CD4-positive, alpha-beta T cell treated with Interferon gamma for 1 hour (primary cell): ENCODE results near the gene CNTN2.

Experiments
- DNase-seq: peaks from one replicate; pipeline ENCODE4 v3.0.0-alpha.2; 2020

CNTN2 gene, protein sequence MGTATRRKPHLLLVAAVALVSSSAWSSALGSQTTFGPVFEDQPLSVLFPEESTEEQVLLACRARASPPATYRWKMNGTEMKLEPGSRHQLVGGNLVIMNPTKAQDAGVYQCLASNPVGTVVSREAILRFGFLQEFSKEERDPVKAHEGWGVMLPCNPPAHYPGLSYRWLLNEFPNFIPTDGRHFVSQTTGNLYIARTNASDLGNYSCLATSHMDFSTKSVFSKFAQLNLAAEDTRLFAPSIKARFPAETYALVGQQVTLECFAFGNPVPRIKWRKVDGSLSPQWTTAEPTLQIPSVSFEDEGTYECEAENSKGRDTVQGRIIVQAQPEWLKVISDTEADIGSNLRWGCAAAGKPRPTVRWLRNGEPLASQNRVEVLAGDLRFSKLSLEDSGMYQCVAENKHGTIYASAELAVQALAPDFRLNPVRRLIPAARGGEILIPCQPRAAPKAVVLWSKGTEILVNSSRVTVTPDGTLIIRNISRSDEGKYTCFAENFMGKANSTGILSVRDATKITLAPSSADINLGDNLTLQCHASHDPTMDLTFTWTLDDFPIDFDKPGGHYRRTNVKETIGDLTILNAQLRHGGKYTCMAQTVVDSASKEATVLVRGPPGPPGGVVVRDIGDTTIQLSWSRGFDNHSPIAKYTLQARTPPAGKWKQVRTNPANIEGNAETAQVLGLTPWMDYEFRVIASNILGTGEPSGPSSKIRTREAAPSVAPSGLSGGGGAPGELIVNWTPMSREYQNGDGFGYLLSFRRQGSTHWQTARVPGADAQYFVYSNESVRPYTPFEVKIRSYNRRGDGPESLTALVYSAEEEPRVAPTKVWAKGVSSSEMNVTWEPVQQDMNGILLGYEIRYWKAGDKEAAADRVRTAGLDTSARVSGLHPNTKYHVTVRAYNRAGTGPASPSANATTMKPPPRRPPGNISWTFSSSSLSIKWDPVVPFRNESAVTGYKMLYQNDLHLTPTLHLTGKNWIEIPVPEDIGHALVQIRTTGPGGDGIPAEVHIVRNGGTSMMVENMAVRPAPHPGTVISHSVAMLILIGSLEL

DNA sequence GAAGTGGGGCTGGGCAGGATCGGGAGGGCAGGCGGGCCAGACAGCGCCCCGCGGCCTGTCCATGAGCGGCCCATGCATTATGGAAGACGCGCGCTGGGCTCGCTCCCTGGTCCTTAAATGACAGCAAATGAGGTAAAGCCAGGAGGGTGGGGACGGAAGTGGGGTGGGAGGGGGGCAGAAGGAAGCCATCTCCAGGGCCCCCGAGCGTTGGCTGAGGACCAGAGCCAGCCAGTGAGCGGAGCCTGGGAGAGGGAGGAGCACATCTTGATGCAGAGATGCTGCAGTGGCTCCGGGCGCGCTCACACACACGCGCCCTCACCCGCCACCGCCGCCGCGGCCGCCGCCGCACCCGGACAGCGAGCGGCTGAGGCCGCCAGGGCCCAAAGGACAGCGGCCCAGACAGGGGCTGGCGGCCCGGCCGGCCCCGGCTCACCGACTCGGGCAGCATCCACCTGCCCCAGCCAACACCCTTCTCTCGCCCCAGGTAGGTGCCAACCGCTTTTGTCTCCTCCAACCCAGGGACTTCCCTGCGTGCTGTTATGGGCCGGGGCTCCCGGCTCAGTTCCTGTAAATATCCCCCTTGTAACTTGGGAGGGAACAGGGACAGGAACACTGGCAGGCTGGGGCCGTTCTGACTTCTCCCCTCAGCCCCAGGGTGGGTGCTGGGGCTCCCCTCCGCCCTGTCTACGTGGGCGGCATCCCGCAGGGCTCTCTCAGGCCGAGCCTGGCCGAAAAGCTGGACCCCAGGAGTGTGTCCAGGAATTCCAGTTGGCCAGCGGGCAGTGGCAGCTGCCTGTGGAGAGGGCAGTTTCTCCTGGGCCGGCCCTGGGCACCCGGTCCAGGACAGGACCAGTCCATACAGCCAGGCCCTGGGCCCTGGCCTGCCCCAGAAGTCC, at the start of gene CNTN2:
CNTN2 (plus strand) TSS at position 302 of the 896 bp plus-strand sequence. CDS start 9,974 bp downstream, outside the sequence.
- no peak for DNase-seq

DNA sequence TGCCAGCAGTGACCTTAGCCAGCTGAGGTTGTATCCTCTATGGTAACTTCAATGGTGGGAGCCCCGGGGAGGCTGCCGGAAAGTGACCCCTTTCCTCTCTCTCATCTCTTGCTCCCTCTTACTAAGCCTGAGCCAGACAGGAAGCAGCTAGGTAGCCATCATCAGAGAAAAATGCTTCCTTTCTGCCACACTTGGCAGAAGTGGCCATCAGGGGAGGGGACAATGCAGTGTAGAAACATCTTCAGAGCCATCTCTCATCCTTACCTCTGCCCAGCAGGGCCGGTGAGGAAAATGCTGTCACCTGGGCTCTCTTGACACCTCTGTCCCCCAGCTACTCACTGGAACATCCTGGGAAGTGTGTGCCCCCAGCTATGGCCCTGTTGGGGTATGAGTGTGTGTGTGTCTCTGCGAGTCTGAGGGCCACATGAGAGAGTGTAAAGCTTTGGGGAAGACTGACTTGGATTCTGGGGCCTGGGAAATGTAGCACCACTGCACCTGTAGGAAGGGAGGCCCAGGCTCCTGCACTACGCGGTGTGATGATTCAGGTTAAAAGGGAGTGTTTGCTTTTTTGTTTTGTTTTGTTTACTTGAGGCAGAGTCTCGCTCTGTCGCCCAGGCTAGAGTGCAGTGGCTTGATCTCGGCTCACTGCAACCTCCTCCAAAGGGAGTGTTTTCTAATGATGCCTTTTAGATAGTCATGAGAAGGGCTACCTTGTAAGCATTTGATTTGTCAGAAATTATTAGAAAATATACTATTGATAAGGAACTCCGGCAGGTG, 48.7 kb upstream of the CNTN2 start:
- DNase-seq, result no peak

DNA sequence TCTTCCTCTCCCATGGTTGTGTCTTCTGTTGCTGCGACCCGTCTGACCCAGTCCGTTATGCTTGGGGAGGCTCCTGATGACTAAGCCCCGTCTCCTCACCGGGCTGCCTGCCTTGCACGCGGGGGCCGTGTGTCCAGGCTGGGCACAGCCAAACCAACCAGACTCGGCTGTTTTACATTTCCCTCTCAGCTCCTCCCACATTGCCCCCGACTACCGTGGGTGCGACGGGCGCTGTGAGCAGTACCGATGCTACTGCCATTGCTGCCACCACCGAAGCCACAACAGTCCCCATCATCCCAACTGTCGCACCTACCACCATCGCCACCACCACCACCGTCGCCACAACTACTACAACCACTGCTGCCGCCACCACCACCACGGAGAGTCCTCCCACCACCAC, 46.0 kb upstream of the CNTN2 start:
- DNase-seq, result no peak

DNA sequence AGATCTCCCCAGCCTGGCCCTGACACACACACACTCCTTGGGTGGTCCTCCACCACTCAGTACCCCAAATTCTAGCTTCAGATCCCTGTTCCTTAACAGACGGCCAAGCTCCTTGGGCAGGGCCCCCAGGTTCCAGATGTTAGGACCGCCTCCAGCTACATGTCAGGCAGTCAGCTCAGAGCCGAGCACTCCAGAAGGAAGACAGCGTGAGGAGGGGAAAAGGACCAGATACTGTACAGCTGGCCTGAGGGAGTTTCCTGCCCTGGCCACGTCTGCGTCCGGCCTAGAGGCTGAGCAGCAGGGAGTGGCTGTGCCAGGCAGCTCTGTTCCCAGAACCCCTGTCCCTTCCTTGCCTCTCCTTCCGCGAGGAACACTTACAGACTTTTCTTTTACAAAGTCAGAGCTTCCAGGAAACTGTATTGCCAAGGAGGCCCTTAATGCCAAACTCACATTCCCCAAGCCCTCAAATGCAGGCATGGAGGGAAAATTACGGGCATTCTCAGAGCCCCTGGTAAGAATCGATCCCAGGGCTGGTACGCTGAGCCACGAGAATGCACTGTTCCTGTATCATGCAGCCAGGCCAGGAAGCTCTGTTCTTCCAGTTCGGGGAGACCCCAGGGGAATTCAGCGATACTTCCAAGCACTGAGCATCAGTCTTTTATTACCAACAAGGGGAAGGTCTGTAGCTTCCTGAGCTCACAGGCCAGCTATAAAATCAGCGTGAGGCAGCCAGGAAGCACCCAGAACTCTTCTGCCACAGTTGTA, 45.2 kb upstream of the CNTN2 start:
- no peak for DNase-seq

DNA sequence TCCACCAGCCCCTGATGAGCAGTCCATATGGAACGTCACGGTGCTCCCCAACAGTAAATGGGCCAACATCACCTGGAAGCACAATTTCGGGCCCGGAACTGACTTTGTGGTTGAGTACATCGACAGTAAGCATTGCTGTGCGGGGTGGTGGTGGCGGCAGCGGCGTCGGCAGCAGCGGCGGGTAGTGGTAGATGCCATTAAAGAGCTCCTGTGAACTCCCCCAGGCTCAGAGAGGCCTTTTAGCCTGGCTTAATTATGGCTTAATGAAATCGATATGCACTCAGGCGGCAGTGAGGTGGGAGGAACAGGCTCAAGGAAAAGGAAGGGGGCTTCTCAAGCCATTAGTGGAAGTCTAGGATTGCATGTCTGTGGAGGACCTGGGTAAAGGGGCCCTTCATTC, 41.9 kb upstream of the CNTN2 start:
- no peak for DNase-seq

DNA sequence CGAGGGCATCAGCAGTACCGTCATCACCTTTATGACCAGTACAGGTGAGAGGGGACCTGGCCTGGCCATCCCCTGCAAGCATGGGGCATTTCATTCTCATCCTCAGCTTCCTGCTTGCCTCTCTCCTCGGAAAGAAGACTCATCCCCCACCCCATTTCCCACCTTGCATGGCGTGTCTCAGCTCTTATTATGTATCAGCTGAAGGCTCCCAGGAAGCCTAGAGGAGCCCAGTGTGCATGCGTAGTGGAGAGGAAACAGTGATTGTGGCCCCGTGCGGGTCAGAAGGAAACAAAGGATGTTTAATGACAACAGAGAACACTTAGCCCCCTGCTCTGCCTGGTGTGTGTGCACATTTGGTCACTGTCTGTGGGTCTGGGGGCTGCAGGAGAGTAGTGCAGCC, 40.3 kb upstream of the CNTN2 start:
- DNase-seq, result no peak

DNA sequence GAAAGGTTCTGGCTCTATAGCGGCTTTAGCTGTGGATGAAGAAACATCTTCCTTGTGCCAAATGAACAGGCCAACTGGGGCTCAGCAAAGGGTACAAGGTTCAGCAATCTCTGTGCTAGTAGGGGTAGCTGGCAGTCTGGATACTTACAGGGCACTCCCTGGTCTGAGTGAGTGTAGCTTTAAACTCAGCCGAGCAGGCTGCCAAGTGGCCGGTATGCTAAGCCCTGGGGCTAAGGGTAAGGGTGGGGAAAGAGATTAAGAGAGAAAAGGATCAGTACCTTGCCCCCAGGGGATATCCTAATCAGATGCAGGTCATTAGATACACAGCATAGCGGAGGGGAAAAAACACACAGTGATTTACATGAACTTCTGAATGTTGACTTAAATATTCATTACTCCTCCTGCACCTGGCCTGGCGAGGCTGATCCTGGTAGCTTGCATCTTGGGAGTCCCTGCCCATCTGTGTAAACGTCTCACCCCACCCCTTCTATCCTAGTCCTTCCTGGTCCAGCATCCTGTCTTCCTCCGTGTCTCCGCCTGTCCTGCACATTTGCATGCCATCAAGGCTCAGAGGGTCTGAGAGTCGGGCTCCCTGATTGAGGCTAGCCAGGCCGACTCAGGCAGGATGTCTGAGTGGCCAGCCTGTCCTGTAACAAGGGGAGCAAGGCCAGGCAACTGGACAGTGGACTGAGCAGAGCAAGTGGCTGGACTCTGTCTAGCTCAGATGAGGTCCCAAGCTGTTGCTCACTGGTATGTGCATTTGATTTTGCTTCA, 39.5 kb upstream of the CNTN2 start:
- no peak for DNase-seq

DNA sequence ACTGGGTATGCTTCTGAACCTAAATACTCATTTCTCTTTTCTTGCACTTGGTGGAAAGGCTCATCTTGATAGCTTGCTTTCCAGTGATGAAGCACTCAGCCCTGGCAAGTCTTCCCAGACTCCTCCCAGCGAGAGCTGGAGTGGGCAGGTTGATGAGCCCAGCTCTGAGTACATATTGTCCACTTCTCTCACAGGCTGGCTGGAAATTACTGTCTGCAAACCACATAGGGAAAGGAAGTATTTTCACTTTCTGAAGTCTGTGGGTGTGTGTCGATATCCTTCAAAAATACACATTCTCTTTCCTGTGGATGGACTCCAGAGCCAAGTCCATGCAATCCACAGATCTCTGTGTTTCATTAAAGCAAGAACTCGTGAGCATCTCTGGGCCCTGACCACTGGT, 38.7 kb upstream of the CNTN2 start:
- DNase-seq, result no peak

DNA sequence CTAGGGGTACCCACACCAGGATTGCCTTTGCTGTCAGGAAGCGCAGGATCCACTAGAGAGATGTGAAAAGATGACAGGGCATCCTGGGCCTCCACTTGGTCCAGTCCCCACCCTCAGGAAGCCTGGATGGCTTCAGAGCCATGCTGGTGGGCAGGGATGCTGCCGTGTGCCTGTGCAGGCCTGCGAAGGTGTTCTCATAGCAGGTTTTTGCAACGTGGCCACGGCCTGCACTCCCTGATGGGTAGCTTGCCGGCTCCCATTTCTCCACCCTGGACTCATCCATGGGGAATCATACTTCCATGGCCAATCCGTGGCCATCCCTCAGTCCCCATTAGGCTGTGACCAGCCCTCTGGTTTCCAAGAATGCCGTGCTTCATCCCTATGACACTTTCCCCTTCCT, 34.1 kb upstream of the CNTN2 start:
- DNase-seq, result no peak

DNA sequence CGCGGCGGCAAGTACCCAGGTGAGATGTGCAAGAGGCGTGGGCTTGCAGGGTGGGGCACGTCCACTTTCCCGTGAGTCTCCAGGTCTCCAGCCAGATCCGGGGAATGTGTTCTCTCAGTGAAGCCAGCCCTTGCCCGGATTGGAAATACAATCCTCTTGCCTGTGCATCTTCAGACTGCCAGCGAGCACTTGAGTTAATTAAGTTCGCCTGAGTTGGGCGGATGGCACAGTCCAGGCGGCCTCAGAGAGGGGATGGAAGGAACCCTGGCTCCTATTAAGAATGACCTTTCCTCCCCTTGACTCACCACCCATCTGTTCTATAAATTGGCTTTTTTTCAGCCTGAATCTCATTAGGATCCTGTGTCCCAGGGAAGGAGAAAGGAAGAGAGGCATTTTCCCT, 33.3 kb upstream of the CNTN2 start:
- no peak for DNase-seq

DNA sequence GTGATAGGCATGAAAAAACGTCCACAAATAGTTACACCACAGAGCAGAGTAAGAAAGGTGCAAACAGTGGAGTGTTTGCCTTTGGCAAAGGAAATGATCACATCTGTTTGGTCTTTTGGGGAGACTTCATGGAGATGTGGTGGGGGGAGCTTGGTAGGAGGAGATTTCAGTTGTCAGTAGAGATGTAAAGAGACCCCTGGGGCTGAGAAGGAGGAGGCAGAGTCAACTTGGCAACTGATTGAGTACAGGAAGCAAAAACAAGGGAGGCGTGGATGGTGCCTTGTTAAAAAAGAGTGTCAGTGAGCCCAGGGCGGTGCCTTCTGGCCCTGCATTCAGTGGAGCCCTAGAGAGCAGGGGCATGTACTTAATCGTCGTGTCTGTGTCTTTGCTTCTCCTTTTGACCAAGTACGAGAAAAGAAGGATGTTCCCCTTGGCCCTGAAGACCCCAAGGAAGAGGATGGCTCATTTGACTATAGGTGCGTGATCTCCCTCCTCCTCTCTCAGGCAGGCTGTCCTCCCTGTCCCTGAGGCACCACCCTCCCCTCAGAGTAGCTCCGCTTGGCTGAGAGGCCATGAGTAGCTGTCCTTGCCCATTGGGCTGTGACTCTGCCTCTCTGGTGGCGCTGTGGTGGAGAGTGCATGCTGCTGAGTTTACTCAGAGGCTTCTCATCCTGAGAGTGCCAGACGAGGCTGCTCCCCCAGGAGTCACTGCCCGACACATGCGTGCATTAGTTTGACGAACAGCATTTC, 30.4 kb upstream of the CNTN2 start:
- DNase-seq, result no peak

DNA sequence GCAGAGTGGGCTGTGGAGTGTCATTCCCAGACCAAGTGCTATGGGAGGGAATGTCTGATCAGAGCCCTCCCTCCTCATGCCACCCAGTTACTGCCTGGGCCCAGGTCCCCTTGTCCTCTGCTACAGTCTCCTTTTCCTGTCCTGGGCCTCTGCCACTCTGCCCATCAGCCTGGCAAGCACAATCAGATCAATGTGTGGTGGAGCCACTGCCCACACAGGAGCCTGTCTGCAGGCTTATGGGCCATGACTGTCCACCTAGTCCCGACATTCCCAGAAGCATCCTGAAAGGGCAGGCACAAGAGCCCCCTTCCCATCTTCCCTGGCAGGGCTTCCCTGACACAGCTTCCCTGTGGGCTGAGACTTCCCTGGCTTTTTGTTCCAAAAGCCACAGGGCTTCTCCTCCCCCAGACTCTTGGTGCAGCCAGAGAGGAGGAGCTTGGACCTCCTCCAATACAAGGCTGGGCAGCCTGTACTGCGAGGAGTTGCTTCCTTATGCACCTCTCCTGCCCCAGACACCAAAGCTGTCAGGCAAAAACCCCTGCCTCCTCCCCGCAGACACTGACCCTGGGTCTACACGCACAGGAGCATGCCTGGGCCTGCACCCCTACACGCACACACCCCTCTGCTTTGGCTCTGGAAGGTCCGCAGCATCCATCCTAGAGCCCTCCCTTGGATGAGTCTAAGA, 29.2 kb upstream of the CNTN2 start:
- DNase-seq, result no peak

DNA sequence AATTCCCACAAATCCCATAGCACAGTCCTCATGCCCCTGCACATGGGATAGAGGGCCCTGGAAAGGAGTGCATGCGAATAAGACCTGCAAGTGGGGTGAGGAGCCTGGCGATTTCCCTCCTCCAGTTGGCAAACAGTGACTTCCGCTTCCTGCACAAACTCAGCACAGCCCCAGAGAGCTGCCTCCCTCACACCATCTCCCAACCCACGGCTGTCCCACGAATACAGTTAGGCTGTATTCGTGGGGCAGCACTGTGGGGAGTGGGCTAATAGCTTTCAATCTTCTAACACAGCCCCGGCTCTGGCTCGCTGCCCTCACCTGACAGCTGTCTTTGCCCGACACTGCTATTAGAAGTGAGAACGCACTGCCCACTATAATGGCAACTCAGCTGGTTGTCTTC, 28.2 kb upstream of the CNTN2 start:
- no peak for DNase-seq

DNA sequence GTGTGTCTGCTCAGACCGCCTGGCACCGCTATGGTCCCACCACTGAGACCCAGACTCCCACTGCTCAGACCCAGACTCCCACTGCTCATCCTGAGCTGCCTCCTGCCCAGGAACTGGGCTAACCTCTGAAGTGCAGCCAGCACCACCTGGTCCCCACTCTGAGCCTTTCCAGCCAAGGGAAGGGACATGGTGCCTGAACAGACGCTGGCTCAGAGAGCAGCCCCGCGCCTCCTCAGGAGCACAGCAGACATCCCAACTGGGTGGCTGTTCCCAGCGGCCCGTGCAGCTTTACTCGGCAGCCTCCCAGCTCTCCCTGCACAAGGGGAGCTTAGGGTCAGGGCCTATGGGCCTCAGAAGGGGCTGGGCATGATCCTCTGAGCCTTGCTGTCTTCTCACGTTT, 27.8 kb upstream of the CNTN2 start:
- no peak for DNase-seq

DNA sequence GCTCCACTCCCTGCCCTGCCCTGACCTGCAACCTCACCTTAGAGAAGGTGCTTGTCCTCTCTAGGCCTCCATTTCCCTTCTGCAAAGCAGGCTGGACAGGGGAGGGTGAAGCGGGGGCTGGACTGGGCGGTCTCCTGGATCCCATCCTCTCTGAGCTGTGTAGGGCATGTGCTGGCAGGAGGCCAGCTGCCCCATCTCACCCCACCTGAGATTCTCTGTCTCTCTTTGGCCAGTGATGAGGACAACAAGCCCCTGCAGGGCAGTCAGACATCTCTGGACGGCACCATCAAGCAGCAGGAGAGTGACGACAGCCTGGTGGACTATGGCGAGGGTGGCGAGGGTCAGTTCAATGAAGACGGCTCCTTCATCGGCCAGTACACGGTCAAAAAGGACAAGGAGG, 26.9 kb upstream of the CNTN2 start:
- no peak for DNase-seq

DNA sequence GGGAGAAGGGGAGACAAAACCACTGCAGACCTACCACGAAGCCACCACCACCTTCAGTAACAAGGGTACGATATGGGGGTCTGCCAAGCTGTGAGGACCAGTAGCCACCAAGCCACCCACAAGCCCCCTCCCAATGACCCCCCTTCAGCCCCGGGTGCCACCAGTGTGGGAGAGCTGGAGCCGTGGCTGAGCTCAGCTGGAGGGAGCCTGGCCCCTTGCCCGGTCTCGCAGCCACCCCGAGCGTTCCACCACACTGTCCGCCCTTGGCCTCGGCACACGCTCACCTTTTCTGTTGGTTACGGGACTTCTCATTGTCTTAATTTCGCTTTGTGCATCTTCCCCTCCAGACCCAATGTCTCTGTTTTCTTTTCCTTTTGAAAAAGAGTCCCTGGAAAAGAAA, 26.4 kb upstream of the CNTN2 start:
- no peak for DNase-seq

DNA sequence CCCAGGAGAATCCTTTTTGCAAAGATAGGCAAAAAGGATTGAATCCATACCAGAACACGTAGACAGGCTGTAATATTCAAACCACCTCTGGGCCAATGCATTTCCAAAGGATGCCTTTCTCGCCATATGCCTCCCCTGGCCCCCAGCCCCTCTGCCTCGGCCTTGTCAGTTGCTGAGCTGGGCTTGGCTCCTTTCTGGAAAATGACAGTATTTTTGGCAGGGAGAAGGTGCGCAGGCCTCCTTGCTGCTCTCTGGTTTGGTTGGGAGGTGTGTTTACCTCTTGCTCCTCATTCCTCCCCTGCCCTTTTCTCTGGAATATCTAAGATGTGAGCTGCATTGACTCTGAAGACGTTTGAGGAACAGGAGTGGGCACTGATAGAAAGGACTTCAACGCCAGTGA, 26.0 kb upstream of the CNTN2 start:
- DNase-seq, result no peak

DNA sequence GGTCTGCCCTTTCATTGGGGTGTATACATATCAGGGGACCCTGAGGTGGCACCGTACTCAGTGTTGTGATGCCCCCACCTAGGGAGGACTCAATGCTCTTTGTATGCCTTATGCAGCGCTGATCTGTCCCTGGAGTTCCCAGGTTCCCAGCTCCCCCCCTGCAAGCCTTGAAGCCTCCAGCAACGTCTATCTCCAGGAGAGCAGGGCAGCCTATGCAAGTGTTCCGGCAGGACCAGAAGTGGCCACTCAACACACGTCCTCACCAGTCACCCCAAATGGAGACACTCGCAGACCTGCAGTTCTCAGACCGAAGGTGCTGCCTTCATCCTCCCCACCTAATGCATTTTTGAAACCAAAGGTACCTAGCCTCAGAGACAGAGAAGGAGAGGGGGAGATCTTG, 25.2 kb upstream of the CNTN2 start:
- DNase-seq, result no peak

DNA sequence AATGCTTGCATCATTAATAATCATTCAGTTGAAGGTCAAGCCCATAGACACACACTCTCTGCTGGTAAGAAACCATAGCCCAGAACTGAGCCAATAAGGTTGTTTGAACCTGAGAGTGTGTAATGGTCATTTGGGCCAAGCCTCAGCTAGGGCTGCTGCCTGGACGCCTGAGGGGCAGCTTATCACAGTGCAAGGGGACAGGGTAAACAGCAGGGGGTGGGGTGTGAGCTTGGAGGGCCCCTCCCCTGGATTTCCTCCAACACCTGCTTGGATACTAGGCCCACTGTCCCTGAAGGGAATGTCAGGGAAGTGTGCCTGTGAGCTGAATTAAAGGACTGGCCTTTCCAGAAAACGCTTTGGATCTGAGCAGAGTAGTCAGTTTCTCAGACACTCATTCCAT, 24.6 kb upstream of the CNTN2 start:
- no peak for DNase-seq
